ENCODE data around the gene SHMT2. TPM values are rescaled to one million over a fixed set of nuclear protein-coding genes. Genes with fewer than 3 reads are reported as not detected.

SHMT2 gene
- total and polyA plus RNA-seq, 9 of the 15 experiments (the other 6 are each of a cell fraction or from before 2014, with no cell fraction given): 46.1 to 319 (median 115) TPM

DNA sequence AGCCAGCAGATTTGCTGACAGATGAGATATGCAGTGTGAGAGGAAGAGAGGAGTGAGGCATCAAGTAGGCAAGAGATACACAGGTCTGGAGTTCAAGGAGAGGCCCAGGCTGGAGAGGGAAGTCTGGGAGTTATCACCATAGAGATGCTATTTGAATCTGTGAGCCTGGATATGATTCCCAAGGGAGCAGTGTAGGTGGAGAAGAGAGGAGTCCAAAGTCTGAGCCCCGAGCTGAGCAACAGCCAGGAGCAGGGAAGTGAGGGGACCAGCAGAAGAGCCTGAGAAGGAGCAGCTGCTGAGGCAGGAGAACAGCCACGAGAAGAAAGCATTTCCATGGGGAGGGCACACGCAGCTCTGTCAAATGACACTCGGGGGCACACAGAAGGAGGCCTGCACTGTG is 33.1 kb upstream of the SHMT2 start:
- peaks cover 71 to 98% of the 10 kb centered on the region in 2 experiments; a peak in 4 of 5 replicates for H3K27me3 ChIP-seq (ENCODE audit: control insufficient read depth in 2 of 2, insufficient read depth in 2 of 2, low read length in 2 of 2)
- H3K4me2 ChIP-seq (ENCODE audit: insufficient read depth, low read length): no peak overlapping the region
- TF ChIP-seq XRCC4 (IDR thresholded peaks at IDR 0.05; ENCODE audit: extremely low read depth, insufficient read depth, insufficient read length) (no peak), ZNF212 (CRISPR knock-in tag; IDR thresholded peaks at IDR 0.05) (no peak), ZNF316 (IDR thresholded peaks at IDR 0.05) (peak; percentile 49)
- peak overlapping the region in 1 of 2 experiments; percentile 66; a peak in 1 of 4 replicates for H3K9ac ChIP-seq (ENCODE audit: insufficient read depth in 1 of 2, low read depth in 2 of 2, low read length in 2 of 2)
- no peak for DNase-seq (ENCODE audit: extremely low read depth in 1 of 4, low spot score in 3 of 4)
- H3K79me2 ChIP-seq (ENCODE audit: control insufficient read depth, insufficient read depth, low read length): no peaks in the 10 kb centered on the region
- no peak overlapping the region for H3K4me3 ChIP-seq
- CTCF ChIA-PET (ENCODE audit: low intra/inter-chr PET ratio): no interaction called here
- WGBS (ENCODE audit: insufficient coverage, low coverage, missing lambda C conversion rate): 0% methylated on average over 4 of the region's 4 CpGs
- H3K36me3 ChIP-seq (ENCODE audit: control insufficient read depth, insufficient read depth, low read length): no peaks in the 10 kb centered on the region
- intact Hi-C loops (cut with micrococcal nuclease) (loop anchor here (5.0 kb wide), 1 partner anchor 46 kb away; no protein-coding TSS in a partner anchor), in situ Hi-C loops (cut with MboI) (no loop called here)
- BruUV-seq (replicated peaks): no TSS peak
- peaks cover 44% of the 10 kb centered on the region for H4K20me1 ChIP-seq (replicated peaks; ENCODE audit: control insufficient read depth, insufficient read depth, low read length)
- peaks cover 0 to 62% of the 10 kb centered on the region in 2 experiments; a peak in 2 of 5 replicates for H3K4me1 ChIP-seq (replicated peaks in 1 of 2; ENCODE audit: control insufficient read depth in 2 of 2, insufficient read depth in 2 of 2, low read length in 2 of 2)
- H3K27ac ChIP-seq (ENCODE audit: extremely low read depth, low read depth, low read length): no peak overlapping the region
- no peak overlapping the region for H2AFZ ChIP-seq (ENCODE audit: low read depth, low read length)
- H3K9me3 ChIP-seq (replicated peaks; ENCODE audit: control insufficient read depth, insufficient read depth, low read depth, low read length): no peaks in the 10 kb centered on the region
- FAIRE-seq: no peak
- ATAC-seq: no peak
- H3K9me1 ChIP-seq (ENCODE audit: control insufficient read depth, insufficient read depth, low read length): no peaks in the 10 kb centered on the region
- POLR2A ChIA-PET: interaction anchor here (0.5 to 1.1 kb wide), 4 partner anchors 12 to 1238 kb away, joined by 3 to 4 read pairs (median 4); no protein-coding TSS in a partner anchor

DNA sequence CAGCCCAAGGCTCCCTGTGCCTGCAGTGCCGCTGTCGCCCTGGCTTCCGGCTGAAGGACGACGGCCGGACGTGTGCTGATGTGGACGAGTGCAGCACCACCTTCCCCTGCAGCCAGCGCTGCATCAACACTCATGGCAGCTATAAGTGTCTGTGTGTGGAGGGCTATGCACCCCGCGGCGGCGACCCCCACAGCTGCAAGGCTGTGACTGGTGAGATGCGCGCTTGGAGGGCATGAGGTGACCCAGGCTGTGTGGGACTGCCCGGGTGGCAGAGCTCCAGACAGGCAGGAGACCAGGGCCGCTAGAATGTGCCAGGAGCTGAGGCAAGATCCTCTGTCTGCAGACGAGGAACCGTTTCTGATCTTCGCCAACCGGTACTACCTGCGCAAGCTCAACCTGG is 32.6 kb upstream of the SHMT2 start:
- DNase-seq (ENCODE audit: extremely low read depth in 1 of 4, low spot score in 3 of 4) (no peak), FAIRE-seq (no peak), ATAC-seq (no peak)
- Histone ChIP-seq H4K20me1 (replicated peaks; ENCODE audit: control insufficient read depth, insufficient read depth, low read length) (peaks cover 44% of the 10 kb centered on the region), H3K27ac (ENCODE audit: extremely low read depth, low read depth, low read length) (no peak overlapping the region), H3K9me3 (replicated peaks; ENCODE audit: control insufficient read depth, insufficient read depth, low read depth, low read length) (no peaks in the 10 kb centered on the region), H3K9me1 (ENCODE audit: control insufficient read depth, insufficient read depth, low read length) (no peaks in the 10 kb centered on the region), H3K4me1 (replicated peaks in 1 of 2; ENCODE audit: control insufficient read depth in 2 of 2, insufficient read depth in 2 of 2, low read length in 2 of 2) (peaks cover 0 to 65% of the 10 kb centered on the region in 2 experiments; a peak in 2 of 5 replicates), H3K9ac (ENCODE audit: insufficient read depth in 1 of 2, low read depth in 2 of 2, low read length in 2 of 2) (peak overlapping the region in 1 of 2 experiments; percentile 66; a peak in 1 of 4 replicates), H3K27me3 (ENCODE audit: control insufficient read depth in 2 of 2, insufficient read depth in 2 of 2, low read length in 2 of 2) (peaks cover 77 to 98% of the 10 kb centered on the region in 2 experiments; a peak in 4 of 5 replicates), H2AFZ (ENCODE audit: low read depth, low read length) (no peak overlapping the region), H3K4me2 (ENCODE audit: insufficient read depth, low read length) (no peak overlapping the region), H3K79me2 (ENCODE audit: control insufficient read depth, insufficient read depth, low read length) (no peaks in the 10 kb centered on the region), H3K36me3 (ENCODE audit: control insufficient read depth, insufficient read depth, low read length) (no peaks in the 10 kb centered on the region), H3K4me3 (no peak overlapping the region)
- intact Hi-C loops (cut with micrococcal nuclease): loop anchor here (5.0 kb wide), 1 partner anchor 45 kb away; no protein-coding TSS in a partner anchor
- in situ Hi-C loops (cut with MboI): no loop called here
- BruUV-seq (replicated peaks): no TSS peak
- CTCF ChIA-PET (ENCODE audit: low intra/inter-chr PET ratio): no interaction called here
- POLR2A ChIA-PET: interaction anchor here (0.5 to 1.1 kb wide), 4 partner anchors 11 to 1239 kb away, joined by 3 to 4 read pairs (median 4); no protein-coding TSS in a partner anchor
- TF ChIP-seq DACH1 (IDR thresholded peaks at IDR 0.05; ENCODE audit: partially characterized antibody) (no peak), ZNF232 (CRISPR knock-in tag; IDR thresholded peaks at IDR 0.05) (no peak)
- WGBS (ENCODE audit: insufficient coverage, low coverage, missing lambda C conversion rate): 12% methylated on average over 22 of the region's 22 CpGs

Data from K562 (cell line).